Measurements from ENCODE around the gene ESF1.

Gene ESF1

DNA sequence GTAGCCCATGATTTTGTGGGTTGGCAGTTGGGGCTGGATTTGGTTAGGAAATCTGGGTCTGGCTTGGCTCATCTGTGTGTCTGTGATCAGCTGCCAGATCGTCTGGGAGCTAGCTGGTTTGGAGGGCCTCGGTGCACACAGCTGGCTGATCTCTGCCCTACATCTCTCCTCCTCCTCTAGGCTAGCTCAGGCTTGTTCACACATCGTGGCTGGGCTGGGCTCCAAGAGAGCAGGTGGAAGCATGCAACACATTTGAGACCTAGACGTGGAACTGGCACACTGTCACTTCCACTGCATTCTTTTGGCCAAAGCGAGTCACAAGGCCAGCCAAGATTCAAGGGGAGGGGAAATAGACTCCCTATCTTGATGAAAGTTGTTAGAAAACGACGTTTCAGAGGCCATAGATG is 16.0 kb upstream of the ESF1 start:
- Histone ChIP-seq H3K4me2 (ENCODE audit: low read length) (no peak overlapping the region), H3K79me2 (no peaks in the 10 kb centered on the region), H3K9me3 (ENCODE audit: control insufficient read depth, low read length) (no peaks in the 10 kb centered on the region), H3K4me3 (ENCODE audit: low read depth, low read length) (no peak overlapping the region), H3K27me3 (ENCODE audit: control insufficient read depth, insufficient read depth, low read length) (no peaks in the 10 kb centered on the region), H3K36me3 (ENCODE audit: control insufficient read depth, insufficient read depth, low read length) (no peaks in the 10 kb centered on the region), H3K4me1 (no peaks in the 10 kb centered on the region), H3K9ac (no peak overlapping the region), H2AFZ (no peak overlapping the region), H3K27ac (no peak overlapping the region)
- TF ChIP-seq, protein P1, sequence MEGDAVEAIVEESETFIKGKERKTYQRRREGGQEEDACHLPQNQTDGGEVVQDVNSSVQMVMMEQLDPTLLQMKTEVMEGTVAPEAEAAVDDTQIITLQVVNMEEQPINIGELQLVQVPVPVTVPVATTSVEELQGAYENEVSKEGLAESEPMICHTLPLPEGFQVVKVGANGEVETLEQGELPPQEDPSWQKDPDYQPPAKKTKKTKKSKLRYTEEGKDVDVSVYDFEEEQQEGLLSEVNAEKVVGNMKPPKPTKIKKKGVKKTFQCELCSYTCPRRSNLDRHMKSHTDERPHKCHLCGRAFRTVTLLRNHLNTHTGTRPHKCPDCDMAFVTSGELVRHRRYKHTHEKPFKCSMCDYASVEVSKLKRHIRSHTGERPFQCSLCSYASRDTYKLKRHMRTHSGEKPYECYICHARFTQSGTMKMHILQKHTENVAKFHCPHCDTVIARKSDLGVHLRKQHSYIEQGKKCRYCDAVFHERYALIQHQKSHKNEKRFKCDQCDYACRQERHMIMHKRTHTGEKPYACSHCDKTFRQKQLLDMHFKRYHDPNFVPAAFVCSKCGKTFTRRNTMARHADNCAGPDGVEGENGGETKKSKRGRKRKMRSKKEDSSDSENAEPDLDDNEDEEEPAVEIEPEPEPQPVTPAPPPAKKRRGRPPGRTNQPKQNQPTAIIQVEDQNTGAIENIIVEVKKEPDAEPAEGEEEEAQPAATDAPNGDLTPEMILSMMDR (IDR thresholded peaks at IDR 0.05) = no peak

- Histone ChIP-seq H3K4me1 (no peaks in the 10 kb centered on the region), H3K9ac (no peak overlapping the region), H3K9me3 (ENCODE audit: control insufficient read depth, low read length) (no peaks in the 10 kb centered on the region), H3K4me3 (ENCODE audit: low read depth, low read length) (no peak overlapping the region), H3K36me3 (ENCODE audit: control insufficient read depth, insufficient read depth, low read length) (no peaks in the 10 kb centered on the region), H2AFZ (no peak overlapping the region), H3K27me3 (ENCODE audit: control insufficient read depth, insufficient read depth, low read length) (no peaks in the 10 kb centered on the region), H3K4me2 (ENCODE audit: low read length) (no peak overlapping the region), H3K79me2 (no peaks in the 10 kb centered on the region), H3K27ac (no peak overlapping the region)
- TF ChIP-seq, protein P1 (IDR thresholded peaks at IDR 0.05) = no peak
These were observed 15.3 kb upstream of the ESF1 start for GRCh38 chr20:13799974-13800373.

GRCh38 chr20:13799040-13799439 is 14.3 kb upstream of the ESF1 start:
- no peak overlapping the region for H3K4me2 ChIP-seq (ENCODE audit: low read length)
- TF ChIP-seq, protein P1 (IDR thresholded peaks at IDR 0.05) = no peak
- no peaks in the 10 kb centered on the region for H3K4me1 ChIP-seq
- no peak overlapping the region for H3K9ac ChIP-seq
- no peak overlapping the region for H3K4me3 ChIP-seq (ENCODE audit: low read depth, low read length)
- no peak overlapping the region for H3K27ac ChIP-seq
- H3K27me3 ChIP-seq (ENCODE audit: control insufficient read depth, insufficient read depth, low read length) = no peaks in the 10 kb centered on the region
- no peak overlapping the region for H2AFZ ChIP-seq
- no peaks in the 10 kb centered on the region for H3K79me2 ChIP-seq
- H3K9me3 ChIP-seq (ENCODE audit: control insufficient read depth, low read length) = no peaks in the 10 kb centered on the region
- no peaks in the 10 kb centered on the region for H3K36me3 ChIP-seq (ENCODE audit: control insufficient read depth, insufficient read depth, low read length)

DNA sequence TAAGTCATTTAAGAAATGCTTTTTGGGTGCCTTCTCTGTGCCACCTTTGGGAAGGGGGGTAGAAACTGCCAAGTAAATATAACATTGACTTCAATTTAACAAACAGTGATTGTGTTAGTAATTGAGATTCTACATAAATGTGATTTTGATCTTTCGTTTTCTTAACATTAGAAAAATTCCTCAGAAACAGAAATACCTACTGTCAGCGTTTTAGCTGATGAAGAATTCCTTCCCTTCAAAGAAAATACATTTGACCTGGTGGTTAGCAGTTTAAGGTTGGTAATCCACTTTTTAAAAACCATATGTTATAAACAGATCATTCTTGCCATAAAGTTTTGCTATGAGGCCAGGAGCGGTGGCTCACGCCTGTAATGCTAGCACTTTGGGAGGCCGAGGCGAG is 9.9 kb upstream of the ESF1 start:
- Histone ChIP-seq H3K4me1 (no peaks in the 10 kb centered on the region), H3K27me3 (ENCODE audit: control insufficient read depth, insufficient read depth, low read length) (no peaks in the 10 kb centered on the region), H3K9ac (no peak overlapping the region), H2AFZ (no peak overlapping the region), H3K36me3 (ENCODE audit: control insufficient read depth, insufficient read depth, low read length) (no peaks in the 10 kb centered on the region), H3K27ac (no peak overlapping the region), H3K4me2 (ENCODE audit: low read length) (no peak overlapping the region), H3K9me3 (ENCODE audit: control insufficient read depth, low read length) (no peaks in the 10 kb centered on the region), H3K79me2 (peaks cover 11% of the 10 kb centered on the region), H3K4me3 (ENCODE audit: low read depth, low read length) (no peak overlapping the region)
- TF ChIP-seq, protein P1 (IDR thresholded peaks at IDR 0.05) = no peak

- Histone ChIP-seq H3K9me3 (ENCODE audit: control insufficient read depth, low read length) (no peaks in the 10 kb centered on the region), H3K27ac (no peak overlapping the region), H3K36me3 (ENCODE audit: control insufficient read depth, insufficient read depth, low read length) (no peaks in the 10 kb centered on the region), H3K9ac (no peak overlapping the region), H3K4me3 (ENCODE audit: low read depth, low read length) (no peak overlapping the region), H3K79me2 (peaks cover 15% of the 10 kb centered on the region), H3K27me3 (ENCODE audit: control insufficient read depth, insufficient read depth, low read length) (no peaks in the 10 kb centered on the region), H2AFZ (no peak overlapping the region), H3K4me2 (ENCODE audit: low read length) (no peak overlapping the region), H3K4me1 (no peaks in the 10 kb centered on the region)
- TF ChIP-seq, protein P1 (IDR thresholded peaks at IDR 0.05) = no peak
These were observed 8.3 kb upstream of the ESF1 start for GRCh38 chr20:13793001-13793400.
